HCT116 (cell line): Measurements from ENCODE around the gene RCSD1. TPM values are rescaled to one million over a fixed set of nuclear protein-coding genes. Genes with fewer than 3 reads are reported as not detected.

Experiments
- ATAC-seq: fragments of 200-7000 bp; cut with Tn5 transposase; 2 replicates; pipeline ENCODE4 v1.9.1; 2020; ENCODE audit warnings: mild to moderate bottlenecking, moderate library complexity
- BruUV-seq: library from RNA; stranded (reverse); fragments of 400-500 nt; replicated peaks from 2 replicates; lab custom pipeline; 2021; lab: Mats Ljungman, UMichigan
- CTCF ChIA-PET: fragments of 300-600 bp; sonication (Branson Sonifier 250); formaldehyde crosslinking; loops from one replicate; lab custom pipeline; 2021; ENCODE audit warnings: antibody characterized with exemption; lab: Charles Lee
- POLR2A ChIA-PET: fragments of 300-600, 350-600 bp; sonication (Branson Sonifier 250); formaldehyde crosslinking; loops from one replicate; lab custom pipeline; 2021; ENCODE audit warnings: antibody characterized with exemption; lab: Charles Lee
- RAD21 ChIA-PET, 2 experiments: fragments of 300-600 bp; sonication (Branson Sonifier 250); formaldehyde crosslinking; loops; one replicate each; lab custom pipeline; 2023; ENCODE audit warnings: low total read pairs in 2 of 2; ENCODE audit not compliant: uncharacterized antibody in 2 of 2, unreplicated experiment in 2 of 2, low non-redundant PET in 1 of 2; lab: Charles Lee
- DNase-seq: peaks from one replicate; pipeline ENCODE4 v3.0.0-alpha.2; 2010; ENCODE audit warnings: low read depth, low spot score
- H2AFZ ChIP-seq: fragments of 200-600 bp; shearing (Covaris generic), sonication (generic); 2 replicates; pipeline ENCODE4 v1.6.1; 2017; ENCODE audit warnings: low read depth, mixed run types, mixed read lengths, antibody characterized with exemption, low read length; ENCODE audit not compliant: poor library complexity, severe bottlenecking
- H3K27ac ChIP-seq: 2 replicates; pipeline ENCODE4 v1.5.1; 2012; ENCODE audit warnings: low read depth, low read length
- H3K27me3 ChIP-seq: fragments of 200-600 bp; sonication (generic); 2 replicates; pipeline ENCODE4 v1.6.1; 2016; ENCODE audit warnings: mixed run types, low read length, mixed read lengths; ENCODE audit not compliant: insufficient read depth
- H3K36me3 ChIP-seq, 2 experiments: fragments of 200-500 bp in 1 of 2; fragments of 200-600 bp in 1 of 2; sonication (Bioruptor generic) in 1 of 2; sonication (generic) in 1 of 2; 2 replicates each; pipeline versions ENCODE4 v1.5.1 to v1.6.1; 2014 to 2016; ENCODE audit warnings: low read length in 2 of 2, inconsistent platforms in 1 of 2, mixed read lengths in 1 of 2, mixed run types in 1 of 2; ENCODE audit not compliant: insufficient read depth in 2 of 2, control insufficient read depth in 1 of 2
- H3K4me1 ChIP-seq, 2 experiments: fragments of 200-600 bp in 1 of 2; sonication (generic) in 1 of 2; 2 replicates each; pipeline versions ENCODE4 v1.5.1 to v1.6.1; 2012 to 2017; ENCODE audit warnings: low read length in 2 of 2, inconsistent platforms in 1 of 2, mild to moderate bottlenecking in 1 of 2, mixed read lengths in 1 of 2, mixed run types in 1 of 2, moderate library complexity in 1 of 2; ENCODE audit not compliant: insufficient read depth in 2 of 2, control insufficient read depth in 1 of 2
- H3K4me2 ChIP-seq: fragments of 200-600 bp; sonication (generic); 2 replicates; pipeline ENCODE4 v1.6.1; 2017; ENCODE audit warnings: mixed run types, low read length, mixed read lengths
- H3K4me3 ChIP-seq, 2 experiments: fragments of 200-600 bp in 1 of 2; sonication (generic) in 1 of 2; replicated peaks in 1 of 2; 2 replicates each; pipeline ENCODE4 v1.5.1; 2011 to 2016; ENCODE audit warnings: low read length in 2 of 2, control low read depth in 1 of 2, low read depth in 1 of 2, mild to moderate bottlenecking in 1 of 2, mixed read lengths in 1 of 2, mixed run types in 1 of 2
- H3K79me2 ChIP-seq: fragments of 200-600 bp; sonication (generic); 2 replicates; pipeline ENCODE4 v1.6.1; 2017; ENCODE audit warnings: mild to moderate bottlenecking, mixed run types, low read length, moderate library complexity, mixed read lengths; ENCODE audit not compliant: insufficient read depth
- H3K9ac ChIP-seq: fragments of 200-600 bp; sonication (generic); 2 replicates; pipeline ENCODE4 v1.6.1; 2016; ENCODE audit warnings: low read length, mixed read lengths
- H3K9me2 ChIP-seq: fragments of 200-600 bp; sonication (generic), shearing (Covaris generic); 2 replicates; pipeline ENCODE4 v1.6.1; 2017; ENCODE audit warnings: mixed run types, mild to moderate bottlenecking, moderate library complexity; ENCODE audit not compliant: insufficient read depth
- H3K9me3 ChIP-seq, 2 experiments: fragments of 200-500 bp in 1 of 2; fragments of 200-600 bp in 1 of 2; sonication (Bioruptor generic) in 1 of 2; sonication (generic) in 1 of 2; 2 replicates each; pipeline ENCODE4 v1.6.1; 2014 to 2017; ENCODE audit warnings: low read length in 2 of 2, mixed read lengths in 2 of 2, inconsistent platforms in 1 of 2, low read depth in 1 of 2, mild to moderate bottlenecking in 1 of 2, mixed run types in 1 of 2, moderate library complexity in 1 of 2; ENCODE audit not compliant: control insufficient read depth in 1 of 2, insufficient read depth in 1 of 2
- H4K20me1 ChIP-seq: fragments of 200-600 bp; sonication (generic), shearing (Covaris generic); 2 replicates; pipeline ENCODE4 v1.6.1; 2017; ENCODE audit warnings: mixed run types, mild to moderate bottlenecking, moderate library complexity; ENCODE audit not compliant: insufficient read depth
- CTCF ChIP-seq, 3 experiments: fragments of 200-600 bp in 1 of 3; sonication (generic) in 1 of 3; IDR thresholded peaks in 2 of 3; conservative IDR thresholded peaks in 1 of 3; 2 replicates each; pipeline ENCODE4 v1.5.1; 2012 to 2017; ENCODE audit warnings: low read depth in 2 of 3, low read length in 2 of 3, antibody characterized with exemption in 1 of 3, borderline replicate concordance in 1 of 3, control low read depth in 1 of 3, mild to moderate bottlenecking in 1 of 3, mixed read lengths in 1 of 3, mixed run types in 1 of 3, moderate library complexity in 1 of 3; ENCODE audit not compliant: insufficient read depth in 1 of 3
- EZH2 ChIP-seq: fragments of 200-600 bp; sonication (generic); IDR thresholded peaks from 2 replicates; pipeline ENCODE4 v1.6.1; 2017; ENCODE audit warnings: antibody characterized with exemption, mixed run types
- EZH2phosphoT487 ChIP-seq: fragments of 200-600 bp; IDR thresholded peaks from 2 replicates; pipeline ENCODE4 v1.6.1; 2018; ENCODE audit warnings: antibody characterized with exemption, borderline replicate concordance
- FOSL1 ChIP-seq: IDR thresholded peaks from 2 replicates; pipeline ENCODE4 v1.6.1; 2012; ENCODE audit warnings: low read depth
- REST ChIP-seq: IDR thresholded peaks from 2 replicates; pipeline ENCODE4 v1.6.1; 2012; ENCODE audit warnings: low read depth
- SRF ChIP-seq: IDR thresholded peaks from 2 replicates; pipeline ENCODE4 v1.6.1; 2012; ENCODE audit warnings: low read depth
- TCF7L2 ChIP-seq: IDR thresholded peaks from 2 replicates; pipeline ENCODE4 v1.7.0; 2011; ENCODE audit warnings: borderline replicate concordance, inconsistent platforms; ENCODE audit not compliant: insufficient read depth, insufficient read length; ENCODE audit errors: extremely low read depth
- YY1 ChIP-seq: IDR thresholded peaks from 2 replicates; pipeline ENCODE4 v1.6.1; 2011; ENCODE audit warnings: low read length, low read depth, moderate library complexity, mild to moderate bottlenecking; ENCODE audit not compliant: insufficient replicate concordance; ENCODE audit errors: extremely low read depth
- intact Hi-C: fragments of 100-400 bp; cut with micrococcal nuclease; formaldehyde crosslinking; loops from 2 replicates; pipeline ENCODE4 v1.10.0; 2022
- total RNA-seq: library from RNA; stranded (reverse); gene quantifications from one replicate; pipeline ENCODE4 v1.2.1, GENCODE V29; 2021; ENCODE audit not compliant: unreplicated experiment

Gene RCSD1
- total RNA-seq, 1 experiment from 2014 or later, result 0.15 TPM

GRCh38 chr1:167681451-167682098 is 51.5 kb downstream of the RCSD1 start:
- Histone ChIP-seq H4K20me1 (no peaks in the 10 kb centered on the region), H2AFZ (no peak overlapping the region), H3K4me3 (no peak overlapping the region), H3K9me2 (no peaks in the 10 kb centered on the region), H3K9ac (no peak overlapping the region)
- RAD21 ChIA-PET, result no interaction called here
- TF ChIP-seq EZH2phosphoT487 (no peak), TCF7L2 (no peak), FOSL1 (no peak), CTCF (IDR thresholded peaks at IDR 0.05 in 2 of 3, conservative IDR thresholded peaks at IDR 0.05 in 1 of 3; ENCODE audit: borderline replicate concordance in 1 of 3, insufficient read depth in 1 of 3, low read depth in 2 of 3, low read length in 2 of 3) (no peak), YY1 (no peak), REST (no peak), SRF (no peak), EZH2 (no peak)
- TF ChIP-seq, all 23 proteins: peak for 0
- ATAC-seq (no peak), DNase-seq (no peak)
- intact Hi-C loops, result no loop called here
- H3K4me1 ChIP-seq, result no peaks in the 10 kb centered on the region
- no peaks in the 10 kb centered on the region for H3K36me3 ChIP-seq
- no peaks in the 10 kb centered on the region for H3K9me3 ChIP-seq
- BruUV-seq, result no TSS peak
- no peak overlapping the region for H3K4me2 ChIP-seq
- no peaks in the 10 kb centered on the region for H3K79me2 ChIP-seq
- ChIA-PET POLR2A (no interaction called here), CTCF (interaction anchor here (0.8 kb wide), 1 partner anchor 81 kb away, joined by 3 read pairs; no protein-coding TSS in a partner anchor)
- no peak overlapping the region for H3K27ac ChIP-seq
- H3K27me3 ChIP-seq, result no peaks in the 10 kb centered on the region
